Measurements from ENCODE around the gene TGM5.
"Not testable (repeated sequence)": the region's sequence is repeated elsewhere in the genome, so short reads cannot be mapped to it uniquely, and the experiment has no call there.

Gene TGM5

GRCh38 chr15:43244092-43244491 lies 22.6 kb downstream of the TGM5 start:
- no peak for DNase-seq

GRCh38 chr15:43243020-43243645 lies 23.6 kb downstream of the TGM5 start:
- no peak for DNase-seq

- no peak for DNase-seq
Observed at GRCh38 chr15:43242616-43243015, 24.1 kb downstream of the TGM5 start.

- DNase-seq: no peak
Observed at GRCh38 chr15:43241100-43241499, 25.6 kb downstream of the TGM5 start.

- DNase-seq: no peak
Observed at GRCh38 chr15:43239732-43240491, 26.8 kb downstream of the TGM5 start.

GRCh38 chr15:43238671-43239131 lies 28.0 kb downstream of the TGM5 start:
- DNase-seq: no peak

GRCh38 chr15:43237842-43238470 lies 28.8 kb downstream of the TGM5 start:
- no peak for DNase-seq

GRCh38 chr15:43235536-43235935 lies 31.2 kb downstream of the TGM5 start:
- no peak for DNase-seq

- DNase-seq: no peak
Observed at GRCh38 chr15:43232289-43232874, 34.3 kb downstream of the TGM5 start.

- no peak for DNase-seq
Observed at GRCh38 chr15:43230640-43231115, 36.0 kb downstream of the TGM5 start.

GRCh38 chr15:43229977-43230376 lies 36.8 kb downstream of the TGM5 start:
- no peak for DNase-seq

- no peak for DNase-seq
Observed at GRCh38 chr15:43226436-43227305, 40.1 kb downstream of the TGM5 start.

GRCh38 chr15:43225950-43226255 lies 40.8 kb downstream of the TGM5 start:
- not testable (repeated sequence) for DNase-seq

- DNase-seq: no peak
Observed at GRCh38 chr15:43225201-43225949, 41.4 kb downstream of the TGM5 start.

- DNase-seq: no peak
Observed at GRCh38 chr15:43221422-43221821, 45.3 kb downstream of the TGM5 start.

GRCh38 chr15:43220991-43221403 lies 45.7 kb downstream of the TGM5 start, which contains the start of gene EPB42:
Gene EPB42 (minus strand): TSS chr15:43221018. CDS start chr15:43220825, 193 bp downstream.
- no peak for DNase-seq

GRCh38 chr15:43219929-43220928 lies 46.5 kb downstream of the TGM5 start:
- no peak for DNase-seq

- no peak for DNase-seq
Observed at GRCh38 chr15:43218908-43219706, 47.6 kb downstream of the TGM5 start.

- DNase-seq: no peak
Observed at GRCh38 chr15:43215961-43216360, 50.8 kb downstream of the TGM5 start.

All from activated T-cell treated with anti-CD3 and anti-CD28 coated beads, Interleukin-2, amount 50 U/mL, for 1 hour (primary cell).